HG03103 (cell line): ENCODE measurements around the gene SERAC1.

Source experiments
- ATAC-seq: cut with Tn5 transposase; IDR thresholded peaks from one replicate; pipeline ENCODE4 v1.9.1; 2021; ENCODE audit warnings: low read depth; ENCODE audit not compliant: unreplicated experiment

The SERAC1 gene

GRCh38 chr6:158131926-158132325 lies 36.1 kb downstream of the SERAC1 start:
- no peak for ATAC-seq

- no peak for ATAC-seq
Observed at GRCh38 chr6:158125271-158125670, 42.8 kb downstream of the SERAC1 start.

- ATAC-seq: no peak
Observed at GRCh38 chr6:158124288-158124687, 43.8 kb downstream of the SERAC1 start.

DNA sequence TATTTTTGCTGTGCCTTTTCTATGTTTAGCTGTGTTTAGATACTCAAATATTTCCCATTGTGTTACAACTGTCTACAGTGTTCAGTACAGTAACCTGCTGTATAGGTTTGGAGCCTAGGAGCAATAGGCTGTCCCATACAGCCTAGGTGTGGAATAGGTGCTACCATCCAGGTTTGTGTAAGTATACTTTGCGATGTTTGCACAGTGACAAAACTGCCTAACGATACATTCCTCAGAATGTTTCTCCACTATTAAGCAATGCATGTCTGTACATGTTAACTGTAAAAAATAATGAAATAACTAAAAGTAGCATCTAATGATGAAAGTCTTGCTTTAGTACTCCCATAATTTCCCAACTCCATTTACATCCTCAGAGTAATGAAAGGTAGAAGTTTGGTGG lies 46.0 kb downstream of the SERAC1 start:
- no peak for ATAC-seq

DNA sequence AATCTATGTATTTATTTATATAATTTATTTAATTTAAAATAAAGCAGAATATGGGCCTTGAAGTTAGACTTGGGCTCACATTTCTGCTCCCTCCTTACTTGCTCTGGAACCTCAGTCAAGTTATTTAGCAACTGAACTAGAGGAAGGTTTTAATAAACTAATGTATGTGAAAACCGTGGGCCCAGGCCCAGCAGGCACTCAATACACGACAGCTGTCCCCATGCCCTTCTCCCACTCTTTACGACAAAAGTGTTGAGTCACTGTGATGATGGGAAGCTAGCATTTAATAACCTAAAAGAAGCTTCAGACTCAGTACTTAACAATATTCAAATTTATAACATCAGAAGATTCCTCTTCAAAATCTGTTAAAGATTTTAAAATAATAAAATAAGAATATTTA lies 46.7 kb downstream of the SERAC1 start:
- ATAC-seq: no peak

DNA sequence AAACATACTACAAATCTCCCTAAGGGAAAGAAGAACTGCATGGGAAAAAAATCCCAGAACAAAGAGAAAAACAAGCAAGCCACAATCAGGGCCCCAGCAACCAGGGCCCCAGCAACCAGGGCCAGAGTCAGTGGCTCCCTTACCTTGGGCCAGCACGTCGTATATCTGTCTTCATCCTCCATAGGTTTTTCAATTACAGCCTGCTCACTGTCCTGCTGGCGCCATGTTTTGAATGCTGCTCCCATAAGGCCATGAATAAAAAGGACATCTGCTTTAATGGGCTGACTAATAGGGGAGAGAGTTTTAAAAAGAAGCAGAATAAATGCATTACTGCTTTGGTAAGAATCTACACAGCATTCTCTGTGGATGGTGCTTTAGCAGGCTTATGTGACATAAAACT lies 49.2 kb downstream of the SERAC1 start:
- ATAC-seq: no peak

GRCh38 chr6:158115508-158115907 lies 52.6 kb downstream of the SERAC1 start:
- ATAC-seq: no peak

GRCh38 chr6:158115102-158115501 lies 53.0 kb downstream of the SERAC1 start:
- ATAC-seq: no peak

- no peak for ATAC-seq
Observed at GRCh38 chr6:158113802-158114201, 54.3 kb downstream of the SERAC1 start.

DNA sequence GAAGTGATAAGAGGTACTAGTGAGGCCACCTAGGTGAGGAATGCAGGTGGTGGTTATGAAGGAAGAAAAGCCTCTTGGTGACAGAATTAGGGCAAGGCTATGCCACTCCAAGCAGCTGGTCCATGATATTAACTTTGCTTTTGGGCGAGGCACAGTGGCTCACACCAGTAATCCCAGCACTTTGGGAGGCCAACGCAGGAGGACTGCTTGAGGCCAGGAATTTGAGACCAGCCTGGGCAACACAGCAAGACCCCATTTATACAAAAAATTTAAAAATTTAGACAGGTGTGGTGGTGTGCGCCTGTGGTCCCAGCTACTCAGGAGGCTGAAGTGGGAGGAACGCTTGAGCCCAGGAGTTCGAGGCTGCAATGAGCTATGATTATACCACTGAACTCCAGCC lies 56.1 kb downstream of the SERAC1 start:
- ATAC-seq: no peak

GRCh38 chr6:158110986-158111385 lies 57.1 kb downstream of the SERAC1 start:
- ATAC-seq: no peak

GRCh38 chr6:158109748-158110147 lies 58.3 kb downstream of the SERAC1 start:
- ATAC-seq: no peak

DNA sequence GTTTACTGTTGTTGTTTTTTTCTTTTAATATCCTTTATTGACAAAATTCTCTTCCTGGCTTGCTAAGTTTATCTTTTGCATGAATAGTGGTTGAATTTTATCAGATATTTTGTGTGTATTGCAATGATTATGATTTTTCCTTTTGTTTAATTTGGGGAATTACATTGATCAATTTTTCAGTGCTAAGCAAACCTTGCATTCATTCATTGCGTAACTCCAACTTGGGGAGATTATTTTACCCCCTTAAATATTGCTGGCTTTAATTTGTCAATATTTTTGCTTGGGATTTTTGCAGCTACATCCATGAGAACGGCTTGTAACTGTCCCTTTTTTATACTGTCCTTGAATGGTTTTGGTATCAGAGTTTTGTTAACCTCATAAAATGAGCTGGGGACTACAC lies 63.4 kb downstream of the SERAC1 start:
- ATAC-seq: no peak

DNA sequence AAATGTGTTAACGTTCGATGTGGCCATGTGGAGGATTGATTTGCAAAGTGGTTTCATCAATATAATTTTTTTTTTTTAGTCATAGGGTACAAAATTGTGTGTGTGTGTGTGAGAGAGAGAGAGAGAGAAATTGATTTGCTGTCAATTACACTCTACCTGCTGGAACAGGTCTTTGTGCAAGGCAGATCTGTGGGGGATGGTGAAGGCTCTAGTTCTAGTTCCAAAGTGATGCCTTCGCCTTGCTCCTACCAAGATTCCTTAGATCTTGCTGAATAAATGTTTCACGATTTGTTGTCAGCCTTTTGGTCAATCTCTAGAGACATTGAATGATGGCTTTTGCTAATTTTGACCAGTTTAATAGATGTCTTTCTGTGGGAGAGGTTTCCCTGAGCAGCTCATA lies 64.8 kb downstream of the SERAC1 start:
- no peak for ATAC-seq

GRCh38 chr6:158095671-158096070 lies 72.4 kb downstream of the SERAC1 start:
- no peak for ATAC-seq

GRCh38 chr6:158095031-158095430 lies 73.0 kb downstream of the SERAC1 start:
- no peak for ATAC-seq

DNA sequence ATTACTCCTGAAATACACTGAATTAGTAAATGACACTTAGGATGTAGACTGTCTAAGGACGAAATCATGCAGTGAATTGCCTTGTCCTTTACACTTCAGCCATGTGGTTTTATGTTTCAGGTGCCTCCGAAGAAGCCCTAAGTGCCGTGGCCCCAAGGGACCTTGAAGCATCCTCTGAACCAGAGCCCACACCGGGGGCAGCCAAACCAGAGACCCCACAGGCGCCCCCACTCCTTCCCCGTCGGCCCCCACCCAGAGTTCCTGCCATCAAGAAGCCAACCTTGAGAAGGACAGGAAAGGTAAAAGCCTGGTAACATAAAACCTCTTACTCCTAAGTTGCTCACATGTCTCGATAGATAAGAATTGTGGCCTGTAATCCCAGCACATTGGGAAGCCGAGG lies 75.3 kb downstream of the SERAC1 start:
- ATAC-seq: no peak

DNA sequence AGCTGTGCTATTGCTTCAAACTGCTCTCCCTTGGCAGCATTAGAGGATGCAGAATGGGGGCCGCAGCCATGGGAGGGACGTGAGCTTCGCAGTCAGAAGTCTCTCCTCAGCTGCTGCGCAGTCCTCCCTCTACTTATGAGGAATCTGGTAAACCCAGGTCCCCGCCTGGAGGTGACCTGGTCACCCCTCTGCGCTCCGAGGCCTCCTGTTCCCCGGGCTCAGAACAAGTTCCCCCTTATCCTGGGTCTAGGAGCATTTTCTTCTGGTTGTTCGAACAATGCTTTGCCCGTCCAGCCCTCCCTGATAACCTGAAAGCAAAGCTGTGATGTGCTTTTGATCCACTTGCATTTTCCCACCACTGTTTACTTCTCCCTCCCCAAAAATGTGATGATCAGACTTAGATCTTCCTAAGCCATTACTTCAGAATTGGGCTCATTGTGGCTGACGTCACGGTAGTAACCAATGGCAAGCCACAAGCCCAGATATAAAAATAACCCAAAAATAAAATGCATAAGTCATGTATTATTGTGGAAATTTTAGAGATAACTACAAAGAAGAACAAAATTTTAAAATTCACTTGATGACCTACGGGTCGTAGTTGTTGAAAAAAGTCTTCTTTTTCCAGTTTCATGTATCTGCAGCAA lies 80.7 kb downstream of the SERAC1 start:
- ATAC-seq: no peak

GRCh38 chr6:158086504-158087223 lies 81.4 kb downstream of the SERAC1 start:
- ATAC-seq: no peak

DNA sequence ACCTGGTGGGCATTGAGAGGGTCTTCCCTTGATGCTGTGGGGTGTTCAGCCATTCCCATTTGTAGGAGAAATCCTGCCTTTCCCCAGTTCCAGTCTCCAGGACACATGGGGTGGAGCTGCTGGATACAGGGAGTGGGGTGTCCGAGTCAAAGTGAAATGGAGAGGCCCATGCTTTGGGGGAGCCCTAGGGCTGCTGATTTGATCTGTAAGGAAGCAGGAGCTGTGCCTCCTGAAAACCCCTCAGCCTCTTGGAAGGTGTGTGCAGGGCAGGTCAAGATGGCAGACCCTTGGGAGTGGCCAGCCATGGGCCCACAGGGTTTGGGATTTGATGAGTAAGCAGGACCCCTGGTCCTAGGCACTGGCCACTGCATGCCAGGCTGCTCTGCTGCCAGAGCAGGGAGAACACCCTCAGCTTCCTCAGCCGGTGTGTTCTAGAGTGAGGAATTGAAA lies 82.0 kb downstream of the SERAC1 start:
- no peak for ATAC-seq

- no peak for ATAC-seq
Observed at GRCh38 chr6:158085261-158086053, 82.6 kb downstream of the SERAC1 start.
